OCI-LY7 (cell line): Measurements from ENCODE around the gene TLR3.

Experiments
- EZH2phosphoT487 ChIP-seq: fragments of 200-600 bp; sonication (generic); IDR thresholded peaks from 2 replicates; pipeline ENCODE4 v1.6.1; 2018; ENCODE audit warnings: low read depth, borderline replicate concordance, mild to moderate bottlenecking, mixed run types, antibody characterized with exemption, low read length, moderate library complexity, mixed read lengths
- TF ChIP-seq, protein P1 (sequence below): fragments of 200-600 bp; sonication (generic); conservative IDR thresholded peaks from 2 replicates; pipeline ENCODE4 v1.5.1; 2014; ENCODE audit warnings: mild to moderate bottlenecking, antibody characterized with exemption, low read length, moderate library complexity, mixed read lengths

GRCh38 chr4:186051096-186051495, 17.9 kb upstream of the TLR3 start:
- TF ChIP-seq, protein P1, sequence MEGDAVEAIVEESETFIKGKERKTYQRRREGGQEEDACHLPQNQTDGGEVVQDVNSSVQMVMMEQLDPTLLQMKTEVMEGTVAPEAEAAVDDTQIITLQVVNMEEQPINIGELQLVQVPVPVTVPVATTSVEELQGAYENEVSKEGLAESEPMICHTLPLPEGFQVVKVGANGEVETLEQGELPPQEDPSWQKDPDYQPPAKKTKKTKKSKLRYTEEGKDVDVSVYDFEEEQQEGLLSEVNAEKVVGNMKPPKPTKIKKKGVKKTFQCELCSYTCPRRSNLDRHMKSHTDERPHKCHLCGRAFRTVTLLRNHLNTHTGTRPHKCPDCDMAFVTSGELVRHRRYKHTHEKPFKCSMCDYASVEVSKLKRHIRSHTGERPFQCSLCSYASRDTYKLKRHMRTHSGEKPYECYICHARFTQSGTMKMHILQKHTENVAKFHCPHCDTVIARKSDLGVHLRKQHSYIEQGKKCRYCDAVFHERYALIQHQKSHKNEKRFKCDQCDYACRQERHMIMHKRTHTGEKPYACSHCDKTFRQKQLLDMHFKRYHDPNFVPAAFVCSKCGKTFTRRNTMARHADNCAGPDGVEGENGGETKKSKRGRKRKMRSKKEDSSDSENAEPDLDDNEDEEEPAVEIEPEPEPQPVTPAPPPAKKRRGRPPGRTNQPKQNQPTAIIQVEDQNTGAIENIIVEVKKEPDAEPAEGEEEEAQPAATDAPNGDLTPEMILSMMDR, result no peak
- TF ChIP-seq EZH2phosphoT487, result no peak
